Hematopoietic multipotent progenitor cell treated with erythropoietin and hydrocortisone succinate and interleukin-3 and kit ligand, for 6 days (in vitro differentiated cells): Measurements from ENCODE around the gene HTR3B.
A peak's percentile ranks its signal among the peaks of the same experiment; 100 is the strongest.
"Not testable (repeated sequence)": the region's sequence is repeated elsewhere in the genome, so short reads cannot be mapped to it uniquely, and the experiment has no call there.

Experiments used
- DNase-seq: peaks from one replicate; pipeline ENCODE4 v3.0.0-alpha.2; 2015

The HTR3B gene

GRCh38 chr11:113885897-113886296 is 18.7 kb upstream of the HTR3B start:
- DNase-seq, result no peak

- no peak for DNase-seq
Measured at GRCh38 chr11:113888848-113889247, 15.7 kb upstream of the HTR3B start.

- no peak for DNase-seq
Measured at GRCh38 chr11:113894421-113894996, 10.1 kb upstream of the HTR3B start.

- DNase-seq, result no peak
Measured at GRCh38 chr11:113895367-113896155, 9.0 kb upstream of the HTR3B start.

DNA sequence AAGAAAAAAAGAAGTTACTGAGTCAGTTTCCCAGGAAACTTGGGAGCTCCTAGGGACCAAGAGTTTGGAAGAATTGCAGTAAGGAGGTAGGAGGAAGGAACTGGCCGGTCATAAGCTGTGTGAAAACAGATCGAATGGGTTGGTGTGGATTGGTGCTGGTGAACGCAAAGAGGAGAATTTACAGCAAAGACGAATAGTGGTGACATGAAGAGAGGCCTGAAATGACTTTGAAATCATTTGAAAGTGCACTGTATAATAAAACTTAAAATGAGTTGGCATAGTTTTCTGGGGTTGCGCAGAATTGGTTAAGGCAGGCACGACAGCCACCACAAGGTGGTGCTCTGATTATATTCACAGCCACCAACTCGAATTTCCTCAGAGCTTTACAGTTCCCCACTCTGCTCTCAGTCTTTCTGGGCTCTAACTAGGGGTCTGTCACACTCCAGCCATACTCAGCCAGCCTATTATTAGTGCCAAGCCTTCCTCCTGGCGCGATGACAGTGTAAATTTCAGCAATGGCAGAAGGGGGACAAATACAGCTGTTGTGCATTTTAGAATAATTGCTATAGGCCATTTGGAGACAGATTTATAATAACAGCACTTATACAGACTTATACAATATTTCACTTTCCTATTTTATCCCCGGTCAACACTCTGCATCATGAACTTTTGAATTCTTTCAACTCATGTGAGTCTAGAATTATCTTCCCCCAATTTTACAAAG is 8.3 kb upstream of the HTR3B start:
- peak; percentile 72 for DNase-seq

GRCh38 chr11:113901141-113901540 is 3.5 kb upstream of the HTR3B start:
- no peak for DNase-seq

DNA sequence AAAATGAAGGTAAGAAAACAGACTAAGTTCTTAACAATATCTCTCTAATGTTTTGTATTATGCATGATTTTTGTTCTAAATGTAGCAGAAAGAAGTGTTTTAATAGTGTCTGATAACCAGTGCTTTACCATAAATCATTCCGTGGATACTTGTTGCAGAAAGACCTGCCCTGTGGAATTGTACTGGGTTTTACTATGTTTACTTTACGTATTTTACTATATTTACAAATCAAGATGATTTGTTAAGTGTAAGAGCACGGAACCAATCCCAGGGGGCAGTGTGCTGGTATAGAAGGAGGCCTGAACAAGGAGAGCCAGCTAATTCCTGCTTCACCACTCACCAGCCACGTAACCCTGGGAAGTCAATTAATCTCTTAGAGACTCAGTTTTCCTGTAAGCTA is 1.4 kb downstream of the HTR3B start:
- peak; percentile 20 for DNase-seq

- DNase-seq, result no peak
Measured at GRCh38 chr11:113906516-113906915, 1.9 kb downstream of the HTR3B start.

DNA sequence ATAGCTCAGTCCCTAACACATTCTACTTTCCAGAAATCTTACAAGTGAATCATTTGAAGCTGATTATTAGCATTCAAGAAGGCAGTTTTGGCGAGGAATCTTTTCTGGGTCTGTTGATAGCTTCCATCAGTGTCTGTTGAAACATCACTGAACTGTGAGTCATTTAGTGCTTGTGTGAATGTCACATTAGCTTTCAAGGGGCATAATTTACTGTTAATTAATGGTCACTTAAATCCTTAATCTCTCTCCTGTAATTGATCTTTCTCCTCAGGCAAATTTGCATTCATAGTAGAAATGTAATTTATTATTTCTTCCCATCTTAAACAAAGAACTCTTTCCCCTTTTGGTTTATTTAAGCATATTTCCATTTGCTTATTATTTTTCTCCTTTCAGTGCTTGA is 2.6 kb downstream of the HTR3B start:
- no peak for DNase-seq

DNA sequence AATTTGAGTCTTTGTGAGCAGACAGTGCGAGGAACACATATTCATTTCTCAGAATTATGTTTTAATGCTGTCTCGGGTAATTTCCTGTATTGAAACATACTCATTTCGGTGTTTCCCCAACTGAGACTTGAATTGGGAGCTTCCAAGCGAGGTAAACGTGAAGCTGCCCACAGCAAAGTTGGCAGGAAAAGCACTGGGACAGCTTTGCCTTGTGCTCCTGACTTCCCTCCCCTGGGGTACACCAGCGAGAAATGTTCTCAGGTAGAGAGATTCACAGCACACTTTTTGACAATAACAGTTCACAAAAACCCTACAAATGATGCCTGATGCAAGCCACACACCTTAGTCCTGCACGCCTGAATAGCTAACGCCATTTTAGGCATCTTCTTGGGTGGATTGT is 3.1 kb downstream of the HTR3B start:
- DNase-seq, result no peak

DNA sequence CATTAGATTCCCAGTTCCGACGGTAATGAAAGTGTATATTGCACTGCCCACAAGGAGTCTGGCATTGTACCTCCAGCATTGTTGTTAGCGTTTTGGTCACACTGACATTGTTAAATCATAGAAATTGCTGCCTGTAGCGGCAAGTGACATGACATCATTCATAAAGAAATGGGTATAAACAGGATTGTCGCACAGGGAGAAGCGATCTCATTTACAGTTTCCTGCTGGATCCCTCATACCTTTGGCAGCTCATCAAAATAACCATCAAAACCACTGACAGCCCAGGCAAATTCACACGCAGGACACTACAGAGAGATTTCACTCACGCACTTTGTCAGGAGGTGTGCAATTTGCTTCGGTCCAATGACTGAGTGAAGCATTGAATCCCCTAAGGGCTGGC is 3.5 kb downstream of the HTR3B start:
- no peak for DNase-seq

DNA sequence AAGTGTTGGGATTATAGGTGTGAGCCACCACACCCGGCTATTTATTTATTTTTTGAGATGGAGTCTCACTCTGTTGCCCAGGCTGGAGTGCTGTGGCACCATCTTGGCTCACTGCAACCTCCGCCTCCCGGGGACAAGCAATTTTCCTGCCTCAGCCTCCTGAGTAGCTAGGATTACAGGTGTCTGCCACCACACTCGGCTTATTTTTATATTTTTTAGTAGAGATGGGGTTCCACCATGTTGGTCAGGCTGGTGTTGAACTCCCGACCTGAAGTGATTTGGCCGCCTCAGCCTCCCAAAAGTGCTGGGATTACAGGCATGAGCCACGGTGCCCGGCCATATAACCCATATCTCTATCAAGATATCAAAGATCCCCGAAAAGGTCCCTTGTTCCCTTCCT is 6.9 kb downstream of the HTR3B start:
- not testable (repeated sequence) for DNase-seq

- DNase-seq, result no peak
Measured at GRCh38 chr11:113923572-113923971, 19.0 kb downstream of the HTR3B start.

GRCh38 chr11:113926273-113927197 is 21.9 kb downstream of the HTR3B start:
- DNase-seq, result no peak

- DNase-seq, result no peak
Measured at GRCh38 chr11:113928311-113928710, 23.7 kb downstream of the HTR3B start.

- DNase-seq, result no peak
Measured at GRCh38 chr11:113932788-113933187, 28.2 kb downstream of the HTR3B start.

- not testable (repeated sequence) for DNase-seq
Measured at GRCh38 chr11:113934193-113934592, 29.6 kb downstream of the HTR3B start.

DNA sequence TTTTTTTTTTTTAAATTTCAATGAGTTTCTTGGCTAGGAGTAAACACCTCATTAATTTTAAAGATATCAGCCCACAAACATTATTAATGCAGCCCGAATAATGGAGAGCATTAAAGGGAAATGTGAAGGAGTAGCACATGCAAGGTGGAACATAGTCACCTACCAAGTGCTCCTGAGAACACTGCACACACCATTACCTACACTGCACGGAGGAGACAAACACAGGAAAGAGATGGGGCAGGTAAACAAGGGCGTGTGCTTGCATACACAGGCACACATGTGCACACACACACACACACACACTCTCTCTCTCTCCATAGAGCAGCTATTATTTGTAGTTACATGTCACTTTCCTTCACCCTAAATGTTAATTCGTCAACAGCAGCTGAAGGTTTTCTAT is 30.2 kb downstream of the HTR3B start:
- DNase-seq, result no peak

GRCh38 chr11:113935858-113936257 is 31.3 kb downstream of the HTR3B start:
- no peak for DNase-seq

DNA sequence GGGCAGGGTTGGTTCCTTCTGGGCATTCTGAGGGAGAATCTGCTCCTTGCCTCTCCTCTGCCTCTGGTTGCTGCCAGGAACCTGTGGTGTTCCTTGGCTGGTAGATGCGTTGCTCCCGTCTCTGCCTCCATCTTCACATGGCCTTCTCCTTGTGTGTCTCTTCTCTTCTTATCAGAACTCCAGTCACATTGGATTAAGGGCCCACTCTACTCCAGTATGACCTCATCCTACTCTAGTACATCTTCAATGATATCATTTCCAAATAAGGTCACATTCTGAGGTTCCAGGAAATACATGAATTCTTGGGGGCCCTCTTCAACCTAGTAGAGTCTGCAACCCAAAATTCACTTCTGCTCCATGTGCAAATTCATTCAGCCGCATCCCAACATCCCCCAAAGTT is 33.3 kb downstream of the HTR3B start:
- no peak for DNase-seq

GRCh38 chr11:113942256-113942655 is 37.7 kb downstream of the HTR3B start:
- no peak for DNase-seq

GRCh38 chr11:113946162-113946561 is 41.6 kb downstream of the HTR3B start:
- DNase-seq, result not testable (repeated sequence)

GRCh38 chr11:113947994-113948393 is 43.4 kb downstream of the HTR3B start:
- no peak for DNase-seq
